Esophagus (tissue), 2 donors: ENCODE measurements around the gene CDC42SE2. TPM values are rescaled to one million over a fixed set of nuclear protein-coding genes. Genes with fewer than 3 reads are reported as not detected.
"Not testable (repeated sequence)": the region's sequence is repeated elsewhere in the genome, so short reads cannot be mapped to it uniquely, and the experiment has no call there.

Experiments
- H3K27ac ChIP-seq, 2 donors: one replicate each; pipeline ENCODE4 v1.5.1; 2013; ENCODE audit warnings: low read depth in 2 of 2, mild to moderate bottlenecking in 2 of 2, inconsistent platforms in 1 of 2, low read length in 1 of 2, moderate library complexity in 1 of 2
- H3K27me3 ChIP-seq, 2 donors: one replicate each; pipeline ENCODE4 v1.6.1; 2013; ENCODE audit warnings: low read length in 2 of 2, control low read depth in 1 of 2, mild to moderate bottlenecking in 1 of 2; ENCODE audit not compliant: insufficient read depth in 2 of 2, control insufficient read depth in 1 of 2
- H3K36me3 ChIP-seq, 2 donors: one replicate each; pipeline ENCODE4 v1.6.1; 2013; ENCODE audit warnings: low read length in 1 of 2; ENCODE audit not compliant: control insufficient read depth in 2 of 2, insufficient read depth in 2 of 2
- H3K4me1 ChIP-seq, 2 donors: one replicate each; pipeline ENCODE4 v1.6.1; 2013; ENCODE audit warnings: low read length in 1 of 2; ENCODE audit not compliant: control insufficient read depth in 2 of 2, insufficient read depth in 2 of 2
- H3K4me3 ChIP-seq, 2 donors: one replicate each; pipeline ENCODE4 v1.5.1; 2013; ENCODE audit warnings: low read length in 2 of 2, mild to moderate bottlenecking in 2 of 2, low read depth in 1 of 2, moderate library complexity in 1 of 2
- H3K9me3 ChIP-seq, 2 donors: one replicate each; pipeline ENCODE4 v1.6.1; 2013; ENCODE audit warnings: mild to moderate bottlenecking in 2 of 2, low read depth in 1 of 2, low read length in 1 of 2, moderate library complexity in 1 of 2; ENCODE audit not compliant: control insufficient read depth in 2 of 2, insufficient read depth in 1 of 2
- WGBS, 2 donors: extraction: QIAGEN DNeasy Blood & Tissue Kit; methylation state at CpG; one replicate each; pipeline ENCODE4 v1.1.7; 2013; 5-methylcytosine and 5-hydroxymethylcytosine counted together
- polyA plus RNA-seq, 2 donors: library from polyadenylated mRNA; stranded (reverse); fragments of 200-250 nt; gene quantifications; one replicate each; pipeline ENCODE4 v1.2.3, GENCODE V29; 2013
- donor health status: healthy with polysubstance abuse.
- donor health status: Bipolar disorder and iron deficiency.

CDC42SE2 gene
- polyA plus RNA-seq, 2 donors, result 5.1 to 7.3 TPM

- 91 to 93% methylated on average over 6 of the region's 6 CpGs for WGBS, 2 donors
- peak overlapping the region in 1 of 2 donors; percentile 2 for H3K27ac ChIP-seq
- H3K4me1 ChIP-seq, result no peaks in the 10 kb centered on the region
- no peak overlapping the region for H3K4me3 ChIP-seq
- H3K9me3 ChIP-seq, result no peaks in the 10 kb centered on the region
- no peaks in the 10 kb centered on the region for H3K36me3 ChIP-seq
- no peaks in the 10 kb centered on the region for H3K27me3 ChIP-seq
Observed at GRCh38 chr5:131261483-131261882, 2.4 kb upstream of the CDC42SE2 start.

GRCh38 chr5:131262953-131263541 is 806 bp upstream of the CDC42SE2 start:
- no peaks in the 10 kb centered on the region for H3K4me1 ChIP-seq
- peak overlapping the region in 1 of 2 donors; percentile 88 for H3K27ac ChIP-seq
- H3K27me3 ChIP-seq, result no peaks in the 10 kb centered on the region

GRCh38 chr5:131264451-131265099 is 722 bp downstream of the CDC42SE2 start:
- no peaks in the 10 kb centered on the region for H3K9me3 ChIP-seq
- no peaks in the 10 kb centered on the region for H3K27me3 ChIP-seq
- H3K27ac ChIP-seq, result peak overlapping the region; percentile 79 to 87
- 0% methylated on average over 34 of the region's 34 CpGs for WGBS, 2 donors
- H3K4me3 ChIP-seq, result peak overlapping the region; percentile 70 to 100
- no peaks in the 10 kb centered on the region for H3K36me3 ChIP-seq
- H3K4me1 ChIP-seq, result peaks cover 0 to 2% of the 10 kb centered on the region in 2 donors

More at GRCh38 chr5:131262953-131263541, 806 bp upstream of the CDC42SE2 start:
- 13 to 19% methylated on average over 10 of the region's 10 CpGs for WGBS, 2 donors
- Histone ChIP-seq H3K36me3 (no peaks in the 10 kb centered on the region), H3K4me3 (peak overlapping the region; percentile 70 to 100), H3K9me3 (no peaks in the 10 kb centered on the region)

GRCh38 chr5:131265311-131265803 is 1.5 kb downstream of the CDC42SE2 start:
- H3K27ac ChIP-seq, result no peak overlapping the region
- 17 to 29% methylated on average over 2 of the region's 2 CpGs for WGBS, 2 donors
- no peaks in the 10 kb centered on the region for H3K36me3 ChIP-seq
- H3K4me1 ChIP-seq, result peaks cover 0 to 2% of the 10 kb centered on the region in 2 donors
- H3K4me3 ChIP-seq, result peak overlapping the region in 1 of 2 donors; percentile 28
- H3K9me3 ChIP-seq, result no peaks in the 10 kb centered on the region
- no peaks in the 10 kb centered on the region for H3K27me3 ChIP-seq

GRCh38 chr5:131266370-131267060 is 2.7 kb downstream of the CDC42SE2 start:
- Histone ChIP-seq H3K36me3 (no peaks in the 10 kb centered on the region), H3K4me1 (peaks cover 0 to 2% of the 10 kb centered on the region in 2 donors), H3K27ac (peak overlapping the region in 1 of 2 donors; percentile 3), H3K27me3 (no peaks in the 10 kb centered on the region), H3K9me3 (no peaks in the 10 kb centered on the region), H3K4me3 (no peak overlapping the region)
- 71 to 84% methylated on average over 16 of the region's 16 CpGs for WGBS, 2 donors

GRCh38 chr5:131268758-131269370 is 5.0 kb downstream of the CDC42SE2 start:
- Histone ChIP-seq H3K4me1 (peaks cover 0 to 2% of the 10 kb centered on the region in 2 donors), H3K27ac (no peak overlapping the region), H3K36me3 (no peaks in the 10 kb centered on the region), H3K4me3 (no peak overlapping the region), H3K27me3 (no peaks in the 10 kb centered on the region), H3K9me3 (no peaks in the 10 kb centered on the region)
- WGBS, 2 donors, result 60 to 78% methylated on average over 12 of the region's 12 CpGs

GRCh38 chr5:131270809-131271208 is 7.0 kb downstream of the CDC42SE2 start:
- 62 to 71% methylated on average over 2 of the region's 2 CpGs for WGBS, 2 donors
- Histone ChIP-seq H3K4me1 (peaks cover 0 to 2% of the 10 kb centered on the region in 2 donors), H3K36me3 (no peaks in the 10 kb centered on the region), H3K9me3 (no peaks in the 10 kb centered on the region), H3K27me3 (no peaks in the 10 kb centered on the region), H3K27ac (no peak overlapping the region), H3K4me3 (no peak overlapping the region)

GRCh38 chr5:131271888-131272287 is 8.0 kb downstream of the CDC42SE2 start:
- H3K4me3 ChIP-seq, H3K27ac ChIP-seq, H3K4me1 ChIP-seq, H3K27me3 ChIP-seq, H3K36me3 ChIP-seq, H3K9me3 ChIP-seq: not testable (repeated sequence)
- WGBS, 2 donors, result 79 to 84% methylated on average over 8 of the region's 8 CpGs

GRCh38 chr5:131272307-131272706 is 8.5 kb downstream of the CDC42SE2 start:
- H3K36me3 ChIP-seq, result no peaks in the 10 kb centered on the region
- peaks cover 0 to 2% of the 10 kb centered on the region in 2 donors for H3K4me1 ChIP-seq
- no peak overlapping the region for H3K4me3 ChIP-seq
- 53 to 55% methylated on average over 5 of the region's 5 CpGs for WGBS, 2 donors
- no peaks in the 10 kb centered on the region for H3K9me3 ChIP-seq
- H3K27ac ChIP-seq, result no peak overlapping the region
- H3K27me3 ChIP-seq, result no peaks in the 10 kb centered on the region
